Left ventricle myocardium superior (tissue), 1 donor: ENCODE data around the gene STRAP. TPM values are rescaled to one million over a fixed set of nuclear protein-coding genes. Genes with fewer than 3 reads are reported as not detected.

ENCODE experiments used
- total RNA-seq: library from RNA; stranded (reverse); fragmentation: NEBNext Ultra II Directional; extraction: Animal tissue kit (Norgen Biotek cat#: 25700); gene quantifications from one replicate; pipeline ENCODE4 v1.2.1, GENCODE V29; 2021
- donor health status: DM: no; HTN: yes; CAD: no; lungs with severe emphysema.

Gene STRAP
- total RNA-seq, 1 donor from 2014 or later = 128 TPM

Other genes starting within 250 kb of the STRAP start
- gene EPS8, start 93.0 kb upstream of the STRAP start, total RNA-seq = 20.7 TPM
- gene DERA, start 28.9 kb downstream of the STRAP start, total RNA-seq = 16.9 TPM